Endothelial cell (in vitro differentiated cells): ENCODE results near the gene ZDHHC13. TPM values are rescaled to one million over a fixed set of nuclear protein-coding genes. Genes with fewer than 3 reads are reported as not detected.

Source experiments
- DNase-seq: peaks from one replicate; pipeline ENCODE4 v3.0.0; 2021; ENCODE audit warnings: low spot score
- H3K27ac Mint-ChIP-seq: one replicate; pipeline ENCODE4 v1.8.0; 2021; ENCODE audit warnings: mixed read lengths, inconsistent platforms; ENCODE audit not compliant: unreplicated experiment
- H3K27me3 Mint-ChIP-seq: one replicate; pipeline ENCODE4 v1.8.0; 2021; ENCODE audit warnings: mild to moderate bottlenecking, moderate library complexity, mixed read lengths, inconsistent platforms; ENCODE audit not compliant: unreplicated experiment
- H3K36me3 Mint-ChIP-seq: one replicate; pipeline ENCODE4 v1.8.0; 2021; ENCODE audit warnings: mild to moderate bottlenecking, low read depth, mixed read lengths, inconsistent platforms; ENCODE audit not compliant: unreplicated experiment
- H3K4me1 Mint-ChIP-seq: one replicate; pipeline ENCODE4 v1.8.0; 2021; ENCODE audit warnings: mild to moderate bottlenecking, mixed read lengths, inconsistent platforms; ENCODE audit not compliant: unreplicated experiment
- H3K4me3 Mint-ChIP-seq: one replicate; pipeline ENCODE4 v1.8.0; 2021; ENCODE audit warnings: mild to moderate bottlenecking, mixed read lengths, inconsistent platforms; ENCODE audit not compliant: unreplicated experiment
- H3K9me3 Mint-ChIP-seq: one replicate; pipeline ENCODE4 v1.8.0; 2021; ENCODE audit warnings: mixed read lengths, inconsistent platforms; ENCODE audit not compliant: unreplicated experiment
- total RNA-seq: library from RNA; stranded (reverse); fragmentation: NEBNext Ultra II Directional; extraction: Animal tissue kit (Norgen Biotek cat#: 25700); gene quantifications from one replicate; pipeline ENCODE4 v1.2.1, GENCODE V29; 2021; ENCODE audit not compliant: unreplicated experiment
- TF ChIP-seq, protein P1 (sequence below): fragments of 200-600 bp; sonication (generic); IDR thresholded peaks from one replicate; pipeline ENCODE4 v1.5.0; 2021; ENCODE audit warnings: antibody characterized with exemption; ENCODE audit not compliant: unreplicated experiment

The ZDHHC13 gene
- total RNA-seq, 1 donor from 2014 or later, result 18.2 TPM

DNA sequence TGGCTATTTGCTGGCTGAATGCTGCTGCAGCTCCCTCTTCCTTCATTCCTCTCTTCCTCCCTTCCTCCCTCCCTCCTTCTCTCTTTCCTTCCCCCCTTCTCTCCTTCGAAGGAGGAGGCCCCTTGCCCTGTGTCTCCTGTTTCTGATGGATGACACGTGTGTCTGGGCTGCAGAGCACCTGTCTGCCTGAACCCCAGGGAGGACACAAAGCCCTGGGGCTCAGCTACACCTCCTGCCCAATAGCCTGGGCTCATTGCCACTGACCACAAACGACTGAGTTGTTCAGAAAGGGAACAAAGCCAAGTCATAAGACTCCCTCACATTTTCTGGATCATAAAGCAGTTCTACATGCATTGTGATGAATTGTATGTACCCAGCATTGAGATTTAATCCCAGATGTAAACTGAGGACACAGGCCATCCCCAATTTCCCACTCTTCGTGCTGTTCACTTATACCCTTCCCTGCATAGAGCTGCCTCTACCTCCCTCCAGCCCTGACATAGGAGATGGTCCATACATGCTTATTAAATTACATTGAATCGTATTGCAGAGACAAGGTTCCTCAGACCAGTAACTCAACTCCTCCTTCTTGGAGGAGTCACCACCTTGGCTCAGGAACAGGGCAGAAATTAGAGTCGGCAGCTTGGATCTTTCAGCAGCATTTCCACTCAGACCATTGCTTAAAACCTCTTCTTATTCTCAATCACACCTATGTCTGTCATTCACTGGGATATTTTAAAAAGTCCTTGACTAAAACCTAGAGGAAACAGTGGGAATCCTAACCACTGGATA, 83.6 kb downstream of the ZDHHC13 start:
- Mint-ChIP-seq H3K36me3 (no peaks in the 10 kb centered on the region), H3K9me3 (no peaks in the 10 kb centered on the region), H3K27ac (no peak overlapping the region), H3K4me1 (peaks cover 10% of the 10 kb centered on the region), H3K4me3 (no peak overlapping the region), H3K27me3 (peaks cover 3% of the 10 kb centered on the region)
- DNase-seq, result no peak
- TF ChIP-seq, protein P1, sequence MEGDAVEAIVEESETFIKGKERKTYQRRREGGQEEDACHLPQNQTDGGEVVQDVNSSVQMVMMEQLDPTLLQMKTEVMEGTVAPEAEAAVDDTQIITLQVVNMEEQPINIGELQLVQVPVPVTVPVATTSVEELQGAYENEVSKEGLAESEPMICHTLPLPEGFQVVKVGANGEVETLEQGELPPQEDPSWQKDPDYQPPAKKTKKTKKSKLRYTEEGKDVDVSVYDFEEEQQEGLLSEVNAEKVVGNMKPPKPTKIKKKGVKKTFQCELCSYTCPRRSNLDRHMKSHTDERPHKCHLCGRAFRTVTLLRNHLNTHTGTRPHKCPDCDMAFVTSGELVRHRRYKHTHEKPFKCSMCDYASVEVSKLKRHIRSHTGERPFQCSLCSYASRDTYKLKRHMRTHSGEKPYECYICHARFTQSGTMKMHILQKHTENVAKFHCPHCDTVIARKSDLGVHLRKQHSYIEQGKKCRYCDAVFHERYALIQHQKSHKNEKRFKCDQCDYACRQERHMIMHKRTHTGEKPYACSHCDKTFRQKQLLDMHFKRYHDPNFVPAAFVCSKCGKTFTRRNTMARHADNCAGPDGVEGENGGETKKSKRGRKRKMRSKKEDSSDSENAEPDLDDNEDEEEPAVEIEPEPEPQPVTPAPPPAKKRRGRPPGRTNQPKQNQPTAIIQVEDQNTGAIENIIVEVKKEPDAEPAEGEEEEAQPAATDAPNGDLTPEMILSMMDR, result no peak

DNA sequence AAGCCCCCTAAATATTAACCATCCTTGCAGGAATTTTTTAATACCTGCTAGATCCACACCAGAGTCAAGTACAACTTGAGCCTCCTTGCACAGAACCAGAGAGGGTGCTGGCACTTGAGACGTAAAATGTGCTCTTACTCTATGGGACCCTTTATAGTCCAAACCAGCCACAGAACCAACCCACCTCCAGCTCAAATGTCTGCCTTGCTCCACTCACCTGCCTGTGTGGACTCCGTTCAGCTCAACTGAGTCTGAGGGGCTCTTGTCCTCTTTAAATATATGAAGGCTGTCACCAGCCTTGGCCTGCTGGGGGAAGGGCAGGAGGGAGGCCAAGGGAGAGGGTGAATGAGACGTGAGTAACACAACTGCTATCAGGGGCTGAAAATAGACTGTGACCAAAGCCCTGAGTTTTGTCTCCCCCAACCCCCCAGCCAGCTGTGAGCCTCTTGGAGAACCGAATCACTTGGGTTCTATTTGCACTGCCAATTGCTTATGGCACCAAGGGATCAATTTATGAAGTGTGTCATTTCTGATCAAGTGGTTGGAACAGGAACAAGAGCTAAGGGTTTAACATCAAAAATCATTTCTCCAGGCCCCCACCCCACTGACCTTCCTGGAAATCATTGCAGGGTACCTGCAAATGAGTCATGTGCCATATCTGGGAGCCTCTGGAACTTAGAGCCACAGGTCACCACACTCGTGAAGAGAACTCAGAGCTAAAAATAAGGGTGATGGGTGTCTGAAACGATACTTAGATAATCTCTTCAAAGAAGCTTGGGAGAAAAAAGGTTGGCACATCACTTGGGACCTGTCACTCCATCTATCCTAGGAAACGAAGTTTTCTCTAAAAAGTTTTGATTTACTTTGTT, 85.0 kb downstream of the ZDHHC13 start, which contains the start of gene CSRP3:
Gene CSRP3, minus strand, starts transcription at position 247 of the 869 bp plus-strand sequence. CDS start 9,535 bp downstream, outside the sequence.
- peaks cover 10% of the 10 kb centered on the region for H3K4me1 Mint-ChIP-seq
- H3K36me3 Mint-ChIP-seq, result no peaks in the 10 kb centered on the region
- peaks cover 5% of the 10 kb centered on the region for H3K27me3 Mint-ChIP-seq
- TF ChIP-seq, protein P1, result no peak
- no peaks in the 10 kb centered on the region for H3K9me3 Mint-ChIP-seq
- H3K4me3 Mint-ChIP-seq, result no peak within 1 kb of the TSS
- no peak for DNase-seq
- no peak within 1 kb of the TSS for H3K27ac Mint-ChIP-seq

DNA sequence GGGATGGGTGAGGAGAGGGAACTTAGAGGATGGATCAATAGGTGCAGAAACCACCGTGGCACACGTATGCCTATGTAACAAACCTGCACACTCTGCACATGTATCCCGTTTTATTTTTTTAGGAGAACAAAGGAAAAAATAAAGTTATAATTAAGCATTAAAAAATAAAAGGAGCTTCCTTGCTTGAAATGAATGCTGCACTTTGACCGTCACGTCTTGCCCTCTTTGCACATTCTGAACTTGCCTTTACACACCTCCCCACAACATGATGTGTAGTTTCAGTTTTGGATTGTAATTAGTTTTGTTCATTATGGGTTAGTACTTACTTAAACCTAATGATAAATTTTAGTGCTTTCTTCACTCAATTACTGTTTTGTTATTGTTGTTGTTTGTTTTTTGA, 87.9 kb downstream of the ZDHHC13 start:
- Mint-ChIP-seq H3K27me3 (peaks cover 15% of the 10 kb centered on the region), H3K9me3 (no peaks in the 10 kb centered on the region), H3K27ac (no peak overlapping the region), H3K36me3 (no peaks in the 10 kb centered on the region), H3K4me1 (peaks cover 3% of the 10 kb centered on the region), H3K4me3 (no peak overlapping the region)
- no peak for DNase-seq
- TF ChIP-seq, protein P1, result no peak

DNA sequence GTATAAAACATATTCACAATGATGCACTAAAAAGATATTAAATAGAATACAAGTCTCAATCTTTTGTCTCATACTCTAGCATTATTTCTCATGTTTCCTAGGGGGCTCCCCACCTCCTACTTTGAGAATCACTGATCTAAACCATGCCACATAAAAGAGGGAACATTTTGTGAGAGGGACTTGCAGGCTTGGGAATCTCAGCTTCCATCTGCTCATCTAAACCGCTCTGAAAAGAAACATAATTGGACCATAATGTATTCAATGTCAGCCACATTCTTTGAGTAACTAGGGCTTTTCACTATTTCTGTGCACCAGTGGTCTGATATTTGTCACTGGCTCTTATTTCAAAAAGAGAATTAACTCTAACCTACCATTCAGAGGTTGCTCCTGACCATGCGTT, 91.2 kb downstream of the ZDHHC13 start:
- no peak for DNase-seq
- no peaks in the 10 kb centered on the region for H3K9me3 Mint-ChIP-seq
- H3K4me1 Mint-ChIP-seq, result no peaks in the 10 kb centered on the region
- peaks cover 15% of the 10 kb centered on the region for H3K27me3 Mint-ChIP-seq
- TF ChIP-seq, protein P1, result no peak
- no peak overlapping the region for H3K4me3 Mint-ChIP-seq
- no peak overlapping the region for H3K27ac Mint-ChIP-seq
- no peaks in the 10 kb centered on the region for H3K36me3 Mint-ChIP-seq
